K562 (cell line): ENCODE results near the gene DPP10. TPM values are rescaled to one million over a fixed set of nuclear protein-coding genes. Genes with fewer than 3 reads are reported as not detected.

Source experiments
- ATAC-seq: fragments of 200-7000 bp; cut with Tn5 transposase; 3 replicates; pipeline ENCODE4 v1.9.1; 2020; ENCODE audit warnings: moderate library complexity
- BruUV-seq: library from RNA; stranded (reverse); fragments of 400-500 nt; replicated peaks from 2 replicates; lab custom pipeline; 2021; lab: Mats Ljungman, UMichigan
- CTCF ChIA-PET: fragments of 300-600 bp; formaldehyde crosslinking; extraction: SDS; loops from one replicate; lab custom pipeline; 2021; ENCODE audit warnings: low intra/inter-chr PET ratio; lab: Yijun Ruan, JAX
- POLR2A ChIA-PET: fragments of 300-600, 350-650 bp; sonication (Branson Sonifier 250); formaldehyde crosslinking; extraction: SDS; loops from one replicate; lab custom pipeline; 2021; ENCODE audit warnings: antibody characterized with exemption, inconsistent platforms; lab: Yijun Ruan, JAX
- DNase-seq, 4 experiments: peaks; one replicate each; pipeline versions ENCODE4 v3.0.0 to v3.0.0-alpha.2; 2011 to 2018; ENCODE audit warnings: low spot score in 3 of 4, mixed read lengths in 3 of 4; ENCODE audit errors: extremely low read depth in 1 of 4
- FAIRE-seq: peaks from 2 replicates; lab custom pipeline; 2011; peaks lifted over from hg19 to GRCh38; lab: Jason Lieb, UNC
- H2AFZ ChIP-seq: 2 replicates; pipeline ENCODE4 v1.6.0; 2011; ENCODE audit warnings: low read depth, low read length, control low read depth, inconsistent platforms
- H3K27ac ChIP-seq: fragments of 200-600 bp; 3 replicates; pipeline ENCODE4 v1.8.0; 2011; ENCODE audit warnings: low read depth, mild to moderate bottlenecking, control low read depth, inconsistent platforms, low read length, moderate library complexity, mixed read lengths; ENCODE audit errors: extremely low read depth
- H3K27me3 ChIP-seq, 2 experiments: fragments of 300-600 bp in 1 of 2; 2 replicates in 1 of 2; 3 replicates in 1 of 2; pipeline versions ENCODE4 v1.6.0 to v1.8.0; 2011; ENCODE audit warnings: inconsistent platforms in 2 of 2, low read length in 2 of 2, mild to moderate bottlenecking in 1 of 2, mixed read lengths in 1 of 2, moderate library complexity in 1 of 2; ENCODE audit not compliant: control insufficient read depth in 2 of 2, insufficient read depth in 2 of 2
- H3K36me3 ChIP-seq: fragments of 300-600 bp; 3 replicates; pipeline ENCODE4 v1.8.0; 2011; ENCODE audit warnings: mild to moderate bottlenecking, low read length, inconsistent platforms; ENCODE audit not compliant: control insufficient read depth, insufficient read depth
- H3K4me1 ChIP-seq, 2 experiments: fragments of 200-600 bp in 1 of 2; replicated peaks in 1 of 2; 2 replicates in 1 of 2; 3 replicates in 1 of 2; pipeline versions ENCODE4 v1.5.1 to v1.8.0; 2011; ENCODE audit warnings: inconsistent platforms in 2 of 2, low read length in 2 of 2, mild to moderate bottlenecking in 1 of 2, mixed read lengths in 1 of 2, moderate library complexity in 1 of 2; ENCODE audit not compliant: control insufficient read depth in 2 of 2, insufficient read depth in 2 of 2
- H3K4me2 ChIP-seq: 2 replicates; pipeline ENCODE4 v1.6.1; 2011; ENCODE audit warnings: low read length, control low read depth, inconsistent platforms, mixed read lengths; ENCODE audit not compliant: insufficient read depth
- H3K4me3 ChIP-seq: fragments of 200-600 bp; sonication (generic), shearing (Covaris generic); 2 replicates; pipeline ENCODE4 v1.5.1; 2016; ENCODE audit warnings: control low read depth, inconsistent platforms
- H3K79me2 ChIP-seq: fragments of 200-600 bp; 3 replicates; pipeline ENCODE4 v1.8.0; 2011; ENCODE audit warnings: low read length, inconsistent platforms; ENCODE audit not compliant: control insufficient read depth, insufficient read depth
- H3K9ac ChIP-seq, 2 experiments: 2 replicates each; pipeline versions ENCODE4 v1.6.0 to v1.6.1; 2011; ENCODE audit warnings: low read depth in 2 of 2, low read length in 2 of 2, control low read depth in 1 of 2, inconsistent platforms in 1 of 2, mild to moderate bottlenecking in 1 of 2, mixed read lengths in 1 of 2; ENCODE audit not compliant: insufficient read depth in 1 of 2
- H3K9me1 ChIP-seq: one replicate; pipeline ENCODE4 v1.6.0; 2011; ENCODE audit warnings: inconsistent platforms, mild to moderate bottlenecking, low read length, moderate library complexity; ENCODE audit not compliant: control insufficient read depth, insufficient read depth
- H3K9me3 ChIP-seq: replicated peaks from 2 replicates; pipeline ENCODE4 v1.5.1; 2011; ENCODE audit warnings: low read depth, low read length, inconsistent platforms; ENCODE audit not compliant: control insufficient read depth, insufficient read depth
- H4K20me1 ChIP-seq: replicated peaks from 2 replicates; pipeline ENCODE4 v1.6.1; 2011; ENCODE audit warnings: low read length, inconsistent platforms, mixed read lengths; ENCODE audit not compliant: control insufficient read depth, insufficient read depth
- ARNT ChIP-seq, 2 experiments: fragments of 450-650 bp; IDR thresholded peaks; 2 replicates each; pipeline ENCODE4 v1.6.1; 2016; ENCODE audit warnings: mild to moderate bottlenecking in 1 of 2
- CEBPG ChIP-seq, 3 experiments: fragments of 200-800 bp in 1 of 3; sonication (Bioruptor generic) in 1 of 3; sonication (generic) in 1 of 3; formaldehyde crosslinking in 1 of 3; IDR thresholded peaks in 2 of 3; conservative IDR thresholded peaks in 1 of 3; 2 replicates each; pipeline versions ENCODE4 v1.6.1 to v1.8.0; 2016 to 2022; ENCODE audit warnings: missing compliant biosample characterization in 2 of 3, missing genetic modification characterization in 2 of 3, mild to moderate bottlenecking in 1 of 3, missing genetic modification reagents in 1 of 3
- EWSR1 ChIP-seq: fragments of 450-650 bp; IDR thresholded peaks from 2 replicates; pipeline ENCODE4 v1.6.1; 2018; ENCODE audit warnings: borderline replicate concordance, mild to moderate bottlenecking, low read depth, moderate library complexity; ENCODE audit not compliant: partially characterized antibody
- HMG20A ChIP-seq: fragments of 450-650 bp; formaldehyde crosslinking; conservative IDR thresholded peaks from 2 replicates; pipeline ENCODE4 v1.4.0; 2020; ENCODE audit warnings: mild to moderate bottlenecking, mixed read lengths
- KLF1 ChIP-seq: fragments of 450-650 bp; IDR thresholded peaks from 2 replicates; pipeline ENCODE4 v1.6.1; 2016; ENCODE audit warnings: missing genetic modification characterization, missing compliant biosample characterization
- NCOA4 ChIP-seq: fragments of 450-650 bp; IDR thresholded peaks from 2 replicates; pipeline ENCODE4 v1.6.1; 2018; ENCODE audit warnings: mild to moderate bottlenecking; ENCODE audit not compliant: partially characterized antibody
- PCBP2 ChIP-seq: fragments of 200-400 bp; formaldehyde crosslinking; IDR thresholded peaks from 2 replicates; pipeline ENCODE4 v1.6.1; 2018; ENCODE audit warnings: low read length, low read depth, mild to moderate bottlenecking, moderate library complexity; ENCODE audit not compliant: poor library complexity, severe bottlenecking
- PHTF2 ChIP-seq: fragments of 250-450 bp; sonication (Bioruptor Pico); IDR thresholded peaks from 2 replicates; pipeline ENCODE4 v1.5.0; 2021; ENCODE audit warnings: mild to moderate bottlenecking
- PTBP1 ChIP-seq: fragments of 200-400 bp; formaldehyde crosslinking; IDR thresholded peaks from 2 replicates; pipeline ENCODE4 v1.6.1; 2017; ENCODE audit warnings: low read depth, low read length
- SP1 ChIP-seq: sonication (generic); formaldehyde crosslinking; IDR thresholded peaks from 2 replicates; pipeline ENCODE4 v1.8.1; 2022; ENCODE audit warnings: mild to moderate bottlenecking, missing genetic modification reagents
- ZNF165 ChIP-seq: fragments of 250-450 bp; sonication (Bioruptor Pico); IDR thresholded peaks from 2 replicates; pipeline ENCODE4 v1.4.0; 2020; ENCODE audit warnings: borderline replicate concordance
- ZNF184 ChIP-seq: sonication (generic); formaldehyde crosslinking; IDR thresholded peaks from 2 replicates; pipeline ENCODE4 v1.5.0; 2020; ENCODE audit warnings: missing genetic modification reagents
- ZNF77 ChIP-seq: fragments of 250-450 bp; sonication (Bioruptor Pico); IDR thresholded peaks from 2 replicates; pipeline ENCODE4 v1.5.0; 2020
- ZNF79 ChIP-seq: fragments of 250-450 bp; sonication (Bioruptor Pico); IDR thresholded peaks from 2 replicates; pipeline ENCODE4 v1.4.0; 2020; ENCODE audit warnings: low read depth, mild to moderate bottlenecking, moderate library complexity
- WGBS: fragments of 100-300 bp; shearing (Covaris generic); methylation state at CpG from one replicate; pipeline ENCODE4 v1.1.6; 2016; ENCODE audit warnings: low coverage, mixed read lengths; ENCODE audit not compliant: insufficient coverage; ENCODE audit errors: missing lambda C conversion rate; 5-methylcytosine and 5-hydroxymethylcytosine counted together
- in situ Hi-C: fragments of 300-500 bp; cut with MboI; formaldehyde crosslinking; loops from 4 replicates; pipeline ENCODE4 v1.15.0; 2018; ENCODE audit warnings: inconsistent platforms, mixed read lengths
- intact Hi-C: fragments of 100-400 bp; cut with micrococcal nuclease; formaldehyde crosslinking; loops from 2 replicates; pipeline ENCODE4 v1.14.2; 2022
- polyA plus RNA-seq, 8 experiments: library from polyadenylated mRNA; depleted of rRNA in 4 of 8; stranded (reverse) in 5 of 8; unstranded in 3 of 8; fragments of >200 nt; fragmentation: Nextera tagmentation in 2 of 8; fragmentation: Illumina TruSeq in 1 of 8; extraction: Ambion mirVana in 2 of 8; extraction: Trizol in 1 of 8; gene quantifications; 2 replicates each; pipeline versions ENCODE4 v1.2.1 to v1.2.3, GENCODE V29; 2011 to 2014; ENCODE audit warnings: inconsistent platforms in 1 of 8, missing spikeins in 1 of 8
- total RNA-seq, 7 experiments: library from RNA; depleted of rRNA in 6 of 7; stranded (reverse); fragments of >200 nt in 6 of 7; fragmentation: Illumina TruSeq in 2 of 7; extraction: Trizol in 2 of 7; gene quantifications; 2 replicates each; pipeline versions ENCODE4 v1.2.1 to v1.2.3, GENCODE V29; 2011 to 2021; ENCODE audit warnings: low replicate concordance in 1 of 7
- TF ChIP-seq, protein P1 (sequence below): fragments of 200-800 bp; sonication (Bioruptor generic); IDR thresholded peaks from 2 replicates; pipeline ENCODE4 v1.6.1; 2017; ENCODE audit warnings: missing genetic modification characterization, missing compliant biosample characterization

Gene DPP10
- total and polyA plus RNA-seq, 9 of the 15 experiments (the other 6 are each of a cell fraction or from before 2014, with no cell fraction given) = not detected

DNA sequence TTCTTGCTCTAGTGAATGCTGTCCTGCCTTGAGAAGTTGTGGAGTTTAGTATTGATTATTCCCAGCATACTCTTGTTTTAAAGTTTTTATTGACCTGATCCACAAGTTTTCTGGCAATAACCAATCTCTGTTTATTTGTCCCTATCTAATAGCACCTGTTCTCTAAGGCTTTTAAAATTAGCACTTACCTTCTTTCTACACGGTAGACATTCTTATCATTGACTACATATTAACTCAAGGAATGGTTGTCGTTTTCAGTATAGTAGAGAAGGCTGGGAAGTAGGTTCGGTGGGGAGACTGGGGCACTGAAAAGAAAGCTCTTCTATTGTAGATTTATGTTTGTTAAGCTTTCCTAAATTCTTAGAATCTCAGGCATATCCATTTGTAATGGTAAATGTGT lies 726.0 kb downstream of the DPP10 start:
- TF ChIP-seq NCOA4 (no peak), ZNF77 (CRISPR knock-in tag) (no peak), ZNF165 (CRISPR knock-in tag) (no peak), PCBP2 (no peak), EWSR1 (no peak), ARNT (IDR thresholded peaks at IDR 0.05) (no peak)
- 0% methylated on average over 3 of the region's 3 CpGs for WGBS
- no TSS peak for BruUV-seq

GRCh38 chr2:115169814-115170213 lies 727.4 kb downstream of the DPP10 start:
- in situ Hi-C loops = no loop called here
- TF ChIP-seq, protein P1, sequence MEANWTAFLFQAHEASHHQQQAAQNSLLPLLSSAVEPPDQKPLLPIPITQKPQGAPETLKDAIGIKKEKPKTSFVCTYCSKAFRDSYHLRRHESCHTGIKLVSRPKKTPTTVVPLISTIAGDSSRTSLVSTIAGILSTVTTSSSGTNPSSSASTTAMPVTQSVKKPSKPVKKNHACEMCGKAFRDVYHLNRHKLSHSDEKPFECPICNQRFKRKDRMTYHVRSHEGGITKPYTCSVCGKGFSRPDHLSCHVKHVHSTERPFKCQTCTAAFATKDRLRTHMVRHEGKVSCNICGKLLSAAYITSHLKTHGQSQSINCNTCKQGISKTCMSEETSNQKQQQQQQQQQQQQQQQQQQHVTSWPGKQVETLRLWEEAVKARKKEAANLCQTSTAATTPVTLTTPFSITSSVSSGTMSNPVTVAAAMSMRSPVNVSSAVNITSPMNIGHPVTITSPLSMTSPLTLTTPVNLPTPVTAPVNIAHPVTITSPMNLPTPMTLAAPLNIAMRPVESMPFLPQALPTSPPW (CRISPR knock-in tag) = no peak
- TF ChIP-seq ZNF79 (CRISPR knock-in tag) (no peak), SP1 (no peak), ZNF184 (CRISPR knock-in tag) (no peak), HMG20A (CRISPR knock-in tag) (no peak), KLF1 (no peak), CEBPG (CRISPR knock-in tag; IDR thresholded peaks at IDR 0.05) (no peak), CEBPG (tag; conservative IDR thresholded peaks at IDR 0.05 in 1 of 2, IDR thresholded peaks at IDR 0.05 in 1 of 2) (peak in 1 of 2 experiments; percentile 40; a peak in 1 of 4 replicates), PTBP1 (no peak), PHTF2 (CRISPR knock-in tag) (no peak)

More for the DNA sequence above, 726.0 kb downstream of the DPP10 start:
- no peak overlapping the region for H3K4me2 ChIP-seq
- no peaks in the 10 kb centered on the region for H3K79me2 ChIP-seq
- no peaks in the 10 kb centered on the region for H3K27me3 ChIP-seq
- H4K20me1 ChIP-seq = no peaks in the 10 kb centered on the region
- no peak for FAIRE-seq
- no peak overlapping the region for H3K9ac ChIP-seq
- H3K36me3 ChIP-seq = no peaks in the 10 kb centered on the region
- no peak overlapping the region for H3K27ac ChIP-seq
- intact Hi-C loops (no loop called here), in situ Hi-C loops (no loop called here)
- 0 out of 2 replicates have a peak, but pooled peaks cover 3% of the 10 kb centered on the region for H3K9me3 ChIP-seq
- no peaks in the 10 kb centered on the region for H3K9me1 ChIP-seq
- no peaks in the 10 kb centered on the region for H3K4me1 ChIP-seq
- no peak for DNase-seq
- no peak overlapping the region for H3K4me3 ChIP-seq
- ChIA-PET CTCF (no interaction called here), POLR2A (no interaction called here)
- no peak for ATAC-seq
- H2AFZ ChIP-seq = no peak overlapping the region

More at GRCh38 chr2:115169814-115170213, 727.4 kb downstream of the DPP10 start:
- H3K36me3 ChIP-seq = no peaks in the 10 kb centered on the region
- no peak overlapping the region for H3K4me2 ChIP-seq
- ChIA-PET POLR2A (no interaction called here), CTCF (no interaction called here)
- no peak overlapping the region for H2AFZ ChIP-seq
- no peak overlapping the region for H3K4me3 ChIP-seq
- no peaks in the 10 kb centered on the region for H4K20me1 ChIP-seq
- intact Hi-C loops = no loop called here
- no peak for ATAC-seq
- no peaks in the 10 kb centered on the region for H3K4me1 ChIP-seq
- no peaks in the 10 kb centered on the region for H3K9me1 ChIP-seq
- H3K9ac ChIP-seq = no peak overlapping the region
- no peaks in the 10 kb centered on the region for H3K79me2 ChIP-seq
- no TSS peak for BruUV-seq
- DNase-seq = no peak
- H3K27ac ChIP-seq = no peak overlapping the region
- no peak for FAIRE-seq
- H3K27me3 ChIP-seq = no peaks in the 10 kb centered on the region
- H3K9me3 ChIP-seq = 0 out of 2 replicates have a peak, but pooled peaks cover 3% of the 10 kb centered on the region
- WGBS = 0% methylated on average over 1 of the region's 1 CpG
